Measurements from ENCODE around the gene STX19. TPM values are rescaled to one million over a fixed set of nuclear protein-coding genes. Genes with fewer than 3 reads are reported as not detected.

Gene STX19
- total and polyA plus RNA-seq, 2 of the 13 experiments (the other 11 are each of a cell fraction or from before 2014, with no cell fraction given) = not detected

GRCh38 chr3:93973131-93974126, 55.0 kb downstream of the STX19 start, which contains the start of gene PROS1 (continued):
- no peak for TF ChIP-seq ZNF33A (CRISPR knock-in tag; IDR thresholded peaks at IDR 0.05; ENCODE audit: borderline replicate concordance)
- TF ChIP-seq RORA (CRISPR knock-in tag; IDR thresholded peaks at IDR 0.05) = no peak
- 0 out of 2 replicates have a peak, but pooled peaks have one; percentile 15 for TF ChIP-seq CHD2 (IDR thresholded peaks at IDR 0.05; ENCODE audit: low read depth, low read length)
- TF ChIP-seq ATF5 (CRISPR knock-in tag; IDR thresholded peaks at IDR 0.05; ENCODE audit: low read depth) = no peak
- no peak for TF ChIP-seq NFE2L1 (CRISPR knock-in tag; IDR thresholded peaks at IDR 0.05; ENCODE audit: borderline replicate concordance)
- TF ChIP-seq, protein P1, sequence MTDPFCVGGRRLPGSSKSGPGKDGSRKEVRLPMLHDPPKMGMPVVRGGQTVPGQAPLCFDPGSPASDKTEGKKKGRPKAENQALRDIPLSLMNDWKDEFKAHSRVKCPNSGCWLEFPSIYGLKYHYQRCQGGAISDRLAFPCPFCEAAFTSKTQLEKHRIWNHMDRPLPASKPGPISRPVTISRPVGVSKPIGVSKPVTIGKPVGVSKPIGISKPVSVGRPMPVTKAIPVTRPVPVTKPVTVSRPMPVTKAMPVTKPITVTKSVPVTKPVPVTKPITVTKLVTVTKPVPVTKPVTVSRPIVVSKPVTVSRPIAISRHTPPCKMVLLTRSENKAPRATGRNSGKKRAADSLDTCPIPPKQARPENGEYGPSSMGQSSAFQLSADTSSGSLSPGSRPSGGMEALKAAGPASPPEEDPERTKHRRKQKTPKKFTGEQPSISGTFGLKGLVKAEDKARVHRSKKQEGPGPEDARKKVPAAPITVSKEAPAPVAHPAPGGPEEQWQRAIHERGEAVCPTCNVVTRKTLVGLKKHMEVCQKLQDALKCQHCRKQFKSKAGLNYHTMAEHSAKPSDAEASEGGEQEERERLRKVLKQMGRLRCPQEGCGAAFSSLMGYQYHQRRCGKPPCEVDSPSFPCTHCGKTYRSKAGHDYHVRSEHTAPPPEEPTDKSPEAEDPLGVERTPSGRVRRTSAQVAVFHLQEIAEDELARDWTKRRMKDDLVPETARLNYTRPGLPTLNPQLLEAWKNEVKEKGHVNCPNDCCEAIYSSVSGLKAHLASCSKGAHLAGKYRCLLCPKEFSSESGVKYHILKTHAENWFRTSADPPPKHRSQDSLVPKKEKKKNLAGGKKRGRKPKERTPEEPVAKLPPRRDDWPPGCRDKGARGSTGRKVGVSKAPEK (CRISPR knock-in tag; IDR thresholded peaks at IDR 0.05; ENCODE audit: borderline replicate concordance) = peak; percentile 37; the same call in 1 of the 2 replicates
- peak; percentile 81; the same call in 1 of the 2 replicates for TF ChIP-seq ZBTB39 (CRISPR knock-in tag; IDR thresholded peaks at IDR 0.05)
- TF ChIP-seq, protein P2, sequence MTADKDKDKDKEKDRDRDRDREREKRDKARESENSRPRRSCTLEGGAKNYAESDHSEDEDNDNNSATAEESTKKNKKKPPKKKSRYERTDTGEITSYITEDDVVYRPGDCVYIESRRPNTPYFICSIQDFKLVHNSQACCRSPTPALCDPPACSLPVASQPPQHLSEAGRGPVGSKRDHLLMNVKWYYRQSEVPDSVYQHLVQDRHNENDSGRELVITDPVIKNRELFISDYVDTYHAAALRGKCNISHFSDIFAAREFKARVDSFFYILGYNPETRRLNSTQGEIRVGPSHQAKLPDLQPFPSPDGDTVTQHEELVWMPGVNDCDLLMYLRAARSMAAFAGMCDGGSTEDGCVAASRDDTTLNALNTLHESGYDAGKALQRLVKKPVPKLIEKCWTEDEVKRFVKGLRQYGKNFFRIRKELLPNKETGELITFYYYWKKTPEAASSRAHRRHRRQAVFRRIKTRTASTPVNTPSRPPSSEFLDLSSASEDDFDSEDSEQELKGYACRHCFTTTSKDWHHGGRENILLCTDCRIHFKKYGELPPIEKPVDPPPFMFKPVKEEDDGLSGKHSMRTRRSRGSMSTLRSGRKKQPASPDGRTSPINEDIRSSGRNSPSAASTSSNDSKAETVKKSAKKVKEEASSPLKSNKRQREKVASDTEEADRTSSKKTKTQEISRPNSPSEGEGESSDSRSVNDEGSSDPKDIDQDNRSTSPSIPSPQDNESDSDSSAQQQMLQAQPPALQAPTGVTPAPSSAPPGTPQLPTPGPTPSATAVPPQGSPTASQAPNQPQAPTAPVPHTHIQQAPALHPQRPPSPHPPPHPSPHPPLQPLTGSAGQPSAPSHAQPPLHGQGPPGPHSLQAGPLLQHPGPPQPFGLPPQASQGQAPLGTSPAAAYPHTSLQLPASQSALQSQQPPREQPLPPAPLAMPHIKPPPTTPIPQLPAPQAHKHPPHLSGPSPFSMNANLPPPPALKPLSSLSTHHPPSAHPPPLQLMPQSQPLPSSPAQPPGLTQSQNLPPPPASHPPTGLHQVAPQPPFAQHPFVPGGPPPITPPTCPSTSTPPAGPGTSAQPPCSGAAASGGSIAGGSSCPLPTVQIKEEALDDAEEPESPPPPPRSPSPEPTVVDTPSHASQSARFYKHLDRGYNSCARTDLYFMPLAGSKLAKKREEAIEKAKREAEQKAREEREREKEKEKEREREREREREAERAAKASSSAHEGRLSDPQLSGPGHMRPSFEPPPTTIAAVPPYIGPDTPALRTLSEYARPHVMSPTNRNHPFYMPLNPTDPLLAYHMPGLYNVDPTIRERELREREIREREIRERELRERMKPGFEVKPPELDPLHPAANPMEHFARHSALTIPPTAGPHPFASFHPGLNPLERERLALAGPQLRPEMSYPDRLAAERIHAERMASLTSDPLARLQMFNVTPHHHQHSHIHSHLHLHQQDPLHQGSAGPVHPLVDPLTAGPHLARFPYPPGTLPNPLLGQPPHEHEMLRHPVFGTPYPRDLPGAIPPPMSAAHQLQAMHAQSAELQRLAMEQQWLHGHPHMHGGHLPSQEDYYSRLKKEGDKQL (CRISPR knock-in tag; IDR thresholded peaks at IDR 0.05; ENCODE audit: low read depth) = no peak
- TF ChIP-seq JARID2 (CRISPR knock-in tag; IDR thresholded peaks at IDR 0.05; ENCODE audit: insufficient replicate concordance) = no peak
- TF ChIP-seq ZBTB49 (CRISPR knock-in tag; IDR thresholded peaks at IDR 0.05; ENCODE audit: borderline replicate concordance) = no peak
- no peak for TF ChIP-seq SIX4 (CRISPR knock-in tag; IDR thresholded peaks at IDR 0.05)
- TF ChIP-seq TMF1 (CRISPR knock-in tag; IDR thresholded peaks at IDR 0.05; ENCODE audit: low read depth) = peak; percentile 86
- TF ChIP-seq ZNF619 (CRISPR knock-in tag; IDR thresholded peaks at IDR 0.05) = no peak; the same call in 1 of the 2 replicates
